DND-41 (cell line): ENCODE data around the gene TNFRSF8.

ENCODE experiments used
- ATAC-seq: fragments of 200-7000 bp; cut with Tn5 transposase; 3 replicates; pipeline ENCODE4 v1.9.1; 2021; ENCODE audit warnings: low read depth; ENCODE audit not compliant: insufficient read depth
- DNase-seq: peaks from one replicate; pipeline ENCODE4 v3.0.0-alpha.2; 2020
- H2AFZ ChIP-seq: 2 replicates; pipeline ENCODE4 v1.6.0; 2012; ENCODE audit warnings: low read depth, low read length
- H3K27ac ChIP-seq: 2 replicates; pipeline ENCODE4 v1.5.1; 2012; ENCODE audit warnings: low read length, inconsistent platforms
- H3K27me3 ChIP-seq: fragments of 200-600 bp; sonication (generic); 2 replicates; pipeline ENCODE4 v1.6.0; 2012; ENCODE audit warnings: low read length, mild to moderate bottlenecking, inconsistent platforms; ENCODE audit not compliant: insufficient read depth, poor library complexity
- H3K36me3 ChIP-seq: 2 replicates; pipeline ENCODE4 v1.5.1; 2012; ENCODE audit warnings: low read length, inconsistent platforms; ENCODE audit not compliant: insufficient read depth
- H3K4me1 ChIP-seq: 2 replicates; pipeline ENCODE4 v1.5.1; 2012; ENCODE audit warnings: mild to moderate bottlenecking, low read length; ENCODE audit not compliant: insufficient read depth
- H3K4me2 ChIP-seq: 2 replicates; pipeline ENCODE4 v1.6.0; 2012; ENCODE audit warnings: mild to moderate bottlenecking, moderate library complexity, low read length, inconsistent platforms; ENCODE audit not compliant: insufficient read depth
- H3K4me3 ChIP-seq, 2 experiments: fragments of 200-600 bp in 1 of 2; shearing (Covaris generic) in 1 of 2; 2 replicates each; pipeline ENCODE4 v1.5.1; 2012 to 2016; ENCODE audit warnings: inconsistent platforms in 2 of 2, low read length in 2 of 2, mild to moderate bottlenecking in 2 of 2, low read depth in 1 of 2, moderate library complexity in 1 of 2
- H3K79me2 ChIP-seq: 2 replicates; pipeline ENCODE4 v1.6.0; 2012; ENCODE audit warnings: low read length, inconsistent platforms; ENCODE audit not compliant: insufficient read depth
- H3K9ac ChIP-seq: 2 replicates; pipeline ENCODE4 v1.6.0; 2012; ENCODE audit warnings: low read depth, mild to moderate bottlenecking, inconsistent platforms, low read length, moderate library complexity
- H3K9me3 ChIP-seq: 2 replicates; pipeline ENCODE4 v1.5.1; 2012; ENCODE audit warnings: low read length, moderate library complexity, mild to moderate bottlenecking, inconsistent platforms; ENCODE audit not compliant: insufficient read depth, severe bottlenecking
- H4K20me1 ChIP-seq: 2 replicates; pipeline ENCODE4 v1.6.0; 2012; ENCODE audit warnings: low read length; ENCODE audit not compliant: insufficient read depth
- EZH2 ChIP-seq: IDR thresholded peaks from 3 replicates; pipeline ENCODE4 v1.6.1; 2012; ENCODE audit warnings: borderline replicate concordance, low read depth, mild to moderate bottlenecking, moderate library complexity, low read length, inconsistent platforms; ENCODE audit not compliant: severe bottlenecking
- TF ChIP-seq, protein P1 (sequence below): IDR thresholded peaks from 2 replicates; pipeline ENCODE4 v1.5.1; 2012; ENCODE audit warnings: borderline replicate concordance, low read length, moderate library complexity, mild to moderate bottlenecking; ENCODE audit not compliant: poor library complexity, severe bottlenecking; ENCODE audit errors: extremely low read depth

The TNFRSF8 gene

DNA sequence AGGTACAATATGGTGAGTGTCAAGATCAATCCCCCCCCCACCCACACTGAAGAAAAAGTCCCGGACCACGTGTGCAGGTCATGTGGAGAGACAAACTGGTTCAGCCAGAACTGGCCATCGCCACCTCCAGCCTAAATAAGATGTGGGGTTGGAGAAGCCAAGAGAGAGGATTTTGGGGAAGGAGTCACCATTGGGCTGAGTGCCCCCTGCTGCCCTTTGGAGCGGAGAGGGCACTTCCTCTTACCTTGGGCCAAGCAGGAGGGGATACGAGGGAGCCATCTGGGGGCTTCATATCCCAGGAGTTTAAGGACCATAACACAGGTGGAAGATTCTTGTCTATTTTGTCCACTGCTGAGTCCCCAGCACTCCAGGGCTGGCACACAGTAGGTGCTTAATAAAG is 101.1 kb downstream of the TNFRSF8 start:
- H3K9me3 ChIP-seq = no peaks in the 10 kb centered on the region
- ATAC-seq (no peak), DNase-seq (no peak)
- no peak overlapping the region for H3K27ac ChIP-seq
- H3K4me3 ChIP-seq = no peak overlapping the region
- no peak overlapping the region for H3K4me2 ChIP-seq
- H3K4me1 ChIP-seq = peaks cover 28% of the 10 kb centered on the region
- TF ChIP-seq, protein P1, sequence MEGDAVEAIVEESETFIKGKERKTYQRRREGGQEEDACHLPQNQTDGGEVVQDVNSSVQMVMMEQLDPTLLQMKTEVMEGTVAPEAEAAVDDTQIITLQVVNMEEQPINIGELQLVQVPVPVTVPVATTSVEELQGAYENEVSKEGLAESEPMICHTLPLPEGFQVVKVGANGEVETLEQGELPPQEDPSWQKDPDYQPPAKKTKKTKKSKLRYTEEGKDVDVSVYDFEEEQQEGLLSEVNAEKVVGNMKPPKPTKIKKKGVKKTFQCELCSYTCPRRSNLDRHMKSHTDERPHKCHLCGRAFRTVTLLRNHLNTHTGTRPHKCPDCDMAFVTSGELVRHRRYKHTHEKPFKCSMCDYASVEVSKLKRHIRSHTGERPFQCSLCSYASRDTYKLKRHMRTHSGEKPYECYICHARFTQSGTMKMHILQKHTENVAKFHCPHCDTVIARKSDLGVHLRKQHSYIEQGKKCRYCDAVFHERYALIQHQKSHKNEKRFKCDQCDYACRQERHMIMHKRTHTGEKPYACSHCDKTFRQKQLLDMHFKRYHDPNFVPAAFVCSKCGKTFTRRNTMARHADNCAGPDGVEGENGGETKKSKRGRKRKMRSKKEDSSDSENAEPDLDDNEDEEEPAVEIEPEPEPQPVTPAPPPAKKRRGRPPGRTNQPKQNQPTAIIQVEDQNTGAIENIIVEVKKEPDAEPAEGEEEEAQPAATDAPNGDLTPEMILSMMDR = no peak
- TF ChIP-seq EZH2 = no peak
- H3K79me2 ChIP-seq = no peaks in the 10 kb centered on the region
- H3K36me3 ChIP-seq = no peaks in the 10 kb centered on the region
- H3K9ac ChIP-seq = no peak overlapping the region
- no peak overlapping the region for H2AFZ ChIP-seq
- peaks cover 51% of the 10 kb centered on the region for H3K27me3 ChIP-seq
- H4K20me1 ChIP-seq = peaks cover 33% of the 10 kb centered on the region

DNA sequence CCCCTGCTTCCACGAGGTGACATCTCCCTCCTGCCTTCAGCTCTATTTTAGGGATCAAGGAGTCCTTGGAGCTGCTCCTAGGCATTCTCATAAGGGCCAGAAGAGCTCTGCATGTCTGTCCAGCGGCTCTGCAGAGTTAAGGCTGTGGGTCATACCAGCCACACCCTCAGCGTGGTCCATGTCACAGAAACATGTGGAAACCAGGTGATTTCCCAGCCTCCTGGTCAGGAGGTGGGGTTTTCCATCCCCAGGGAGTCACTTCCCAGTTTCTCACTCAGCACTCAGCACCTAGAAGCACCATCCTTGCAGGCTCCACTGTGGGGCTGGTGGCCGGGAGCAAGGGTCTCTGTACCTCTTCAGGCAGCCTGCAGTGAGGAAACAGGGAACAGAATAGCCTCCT is 102.2 kb downstream of the TNFRSF8 start:
- Histone ChIP-seq H3K4me1 (peaks cover 28% of the 10 kb centered on the region), H3K27ac (no peak overlapping the region)

DNA sequence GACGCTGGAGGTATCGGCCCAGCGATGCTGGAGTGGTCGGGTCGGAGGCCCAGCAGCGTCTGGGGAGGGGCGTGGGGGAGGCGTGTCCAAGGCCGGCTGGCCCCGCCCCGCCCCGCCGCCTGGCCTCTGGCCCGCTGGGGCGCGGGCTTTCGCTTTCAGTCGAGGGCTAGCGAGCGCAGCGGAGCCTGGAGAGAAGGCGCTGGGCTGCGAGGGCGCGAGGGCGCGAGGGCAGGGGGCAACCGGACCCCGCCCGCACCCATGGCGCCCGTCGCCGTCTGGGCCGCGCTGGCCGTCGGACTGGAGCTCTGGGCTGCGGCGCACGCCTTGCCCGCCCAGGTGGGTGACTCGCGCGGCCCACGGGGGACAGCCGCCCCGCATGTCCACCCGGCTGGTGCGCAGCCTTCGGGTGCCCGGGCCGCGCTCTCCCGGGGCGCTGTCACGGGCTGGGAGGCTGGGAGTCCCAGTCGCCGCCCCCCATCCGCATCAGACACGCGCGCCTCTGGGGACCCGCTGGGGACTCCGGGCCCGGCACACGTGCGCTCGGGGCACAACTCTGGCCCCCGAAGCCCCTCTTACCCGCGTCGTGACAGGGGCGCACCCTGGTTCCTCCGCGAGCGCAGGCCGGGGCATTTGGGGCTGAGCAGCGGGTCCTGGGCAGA is 103.9 kb downstream of the TNFRSF8 start, which contains the start of gene TNFRSF1B:
Gene TNFRSF1B, plus strand, starts transcription at position 158 of the 659 bp plus-strand sequence. Its CDS starts 101 bp downstream, at position 259.
- H3K4me2 ChIP-seq = peak within 1 kb of the TSS; percentile 64
- no peaks in the 10 kb centered on the region for H3K9me3 ChIP-seq
- DNase-seq (peak; percentile 44), ATAC-seq (peak; percentile 63)
- H3K27me3 ChIP-seq = peaks cover 62% of the 10 kb centered on the region
- peaks cover 29% of the 10 kb centered on the region for H4K20me1 ChIP-seq
- TF ChIP-seq, protein P1 = no peak
- TF ChIP-seq EZH2 = peak; percentile 91
- H3K9ac ChIP-seq = peak within 1 kb of the TSS; percentile 3; the same call in 1 of the 2 replicates
- H3K36me3 ChIP-seq = no peaks in the 10 kb centered on the region
- H3K27ac ChIP-seq = no peak within 1 kb of the TSS
- H3K4me1 ChIP-seq = peaks cover 23% of the 10 kb centered on the region
- H2AFZ ChIP-seq = no peak within 1 kb of the TSS
- H3K79me2 ChIP-seq = no peaks in the 10 kb centered on the region
- peak within 1 kb of the TSS in 1 of 2 experiments; percentile 35; a peak in 2 of 4 replicates for H3K4me3 ChIP-seq

More for the DNA sequence above, 102.2 kb downstream of the TNFRSF8 start:
- Histone ChIP-seq H3K4me3 (no peak overlapping the region), H3K4me2 (no peak overlapping the region), H3K36me3 (no peaks in the 10 kb centered on the region), H3K9me3 (no peaks in the 10 kb centered on the region), H4K20me1 (peaks cover 33% of the 10 kb centered on the region), H2AFZ (no peak overlapping the region; the same call in 1 of the 2 replicates), H3K27me3 (peaks cover 62% of the 10 kb centered on the region), H3K9ac (no peak overlapping the region), H3K79me2 (no peaks in the 10 kb centered on the region)
- DNase-seq = no peak
- TF ChIP-seq EZH2 = no peak
- TF ChIP-seq, protein P1 = no peak
- no peak for ATAC-seq
